ENCODE measurements around the gene ITGA6.

The ITGA6 gene

DNA sequence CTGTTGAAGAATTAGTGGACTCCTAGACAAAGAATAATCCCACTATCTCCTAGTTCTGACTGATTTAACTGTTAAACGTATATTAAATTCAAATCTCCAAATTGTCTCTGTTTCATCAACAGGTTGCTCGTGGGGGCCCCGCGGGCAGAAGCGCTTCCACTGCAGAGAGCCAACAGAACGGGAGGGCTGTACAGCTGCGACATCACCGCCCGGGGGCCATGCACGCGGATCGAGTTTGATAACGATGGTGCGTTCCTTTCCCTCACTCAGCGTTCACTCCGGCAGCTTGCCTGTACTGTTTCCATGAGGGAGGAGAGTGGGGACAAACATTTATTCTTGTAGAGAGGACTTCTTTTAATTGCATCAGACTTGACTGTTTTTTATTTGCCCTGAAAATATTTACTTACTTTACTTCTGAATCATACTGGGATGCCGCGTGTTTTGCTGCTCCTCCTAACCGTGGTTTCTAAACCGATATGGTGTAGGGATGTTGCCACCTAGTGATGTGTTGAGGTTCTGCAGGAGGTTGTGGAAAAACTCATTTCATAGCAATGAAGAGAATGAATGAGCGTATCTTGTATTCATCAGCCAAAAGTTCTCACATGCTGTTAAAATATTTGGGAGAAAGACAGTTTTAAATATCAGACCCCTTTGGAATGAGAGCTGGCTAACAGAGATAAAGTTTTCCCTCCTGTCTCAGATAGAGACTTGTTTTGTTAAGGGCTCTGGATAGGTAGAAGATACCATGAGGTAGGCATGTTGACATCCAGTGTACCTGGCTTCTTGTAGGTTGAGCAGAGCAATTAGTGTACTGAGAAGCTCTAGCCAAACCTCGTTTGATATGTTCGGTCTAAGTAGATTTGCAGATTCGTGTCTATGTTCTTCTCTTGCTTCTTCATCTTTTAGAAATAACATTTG lies 38.3 kb downstream of the ITGA6 start:
- DNase-seq (ENCODE audit: low read depth), result peak; percentile 94

DNA sequence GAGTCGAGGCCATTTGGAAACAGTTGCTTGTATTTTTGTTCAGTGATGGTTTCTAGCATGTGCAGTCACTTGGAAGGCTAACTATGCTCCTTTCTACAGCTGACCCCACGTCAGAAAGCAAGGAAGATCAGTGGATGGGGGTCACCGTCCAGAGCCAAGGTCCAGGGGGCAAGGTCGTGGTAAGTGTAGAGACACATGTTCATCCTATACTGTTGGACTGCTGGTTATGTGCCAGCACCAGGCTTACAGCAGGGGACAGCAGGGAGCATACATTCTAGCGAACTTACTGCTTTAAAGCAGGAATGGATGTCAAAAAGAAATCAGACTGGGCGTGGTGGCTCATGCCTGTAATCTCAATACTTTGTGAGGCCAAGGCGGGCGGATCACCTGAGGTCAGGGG lies 40.0 kb downstream of the ITGA6 start:
- DNase-seq (ENCODE audit: low read depth), result no peak

DNA sequence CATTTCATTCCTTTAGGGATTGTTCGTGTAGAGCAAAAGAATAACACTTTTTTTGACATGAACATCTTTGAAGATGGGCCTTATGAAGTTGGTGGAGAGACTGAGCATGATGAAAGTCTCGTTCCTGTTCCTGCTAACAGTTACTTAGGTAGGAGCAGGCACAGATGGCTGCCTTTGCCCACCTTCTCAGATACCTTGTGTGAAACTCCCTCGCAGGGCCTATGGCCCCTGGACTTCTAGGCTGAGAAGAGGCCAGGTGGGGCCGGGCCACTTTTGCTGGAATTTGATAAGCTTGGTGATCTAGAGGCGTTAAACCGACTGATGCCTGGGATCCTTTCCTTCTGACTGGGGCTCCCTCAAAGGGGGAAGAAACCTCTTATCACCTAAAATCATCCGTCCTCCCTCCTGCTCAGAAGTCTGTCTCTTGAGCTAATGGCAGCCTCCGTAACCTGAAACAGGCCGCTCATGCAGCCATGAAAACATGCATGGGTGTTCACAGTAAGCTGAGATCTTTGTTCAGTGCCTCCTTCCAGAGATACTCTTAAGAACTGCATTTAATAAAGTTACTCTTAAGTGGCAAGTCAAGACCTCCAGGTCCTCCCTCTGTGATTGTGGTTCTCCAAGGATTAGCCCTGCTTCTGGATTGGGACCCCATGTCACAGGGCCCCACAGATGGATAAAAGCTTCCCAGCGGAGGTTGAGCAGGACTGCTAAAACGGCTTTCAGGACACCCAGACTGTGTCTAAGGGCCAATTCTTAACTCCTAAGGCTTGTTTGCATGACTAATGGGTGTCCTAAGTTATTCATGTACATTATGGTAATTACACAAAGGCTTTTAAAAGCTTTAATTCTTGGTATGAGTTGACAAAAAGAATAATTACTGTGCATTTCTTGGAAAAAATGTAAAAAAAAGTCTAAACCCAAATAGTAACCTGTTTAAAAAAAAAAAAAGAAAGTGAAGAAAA lies 43.9 kb downstream of the ITGA6 start:
- DNase-seq (ENCODE audit: low read depth), result no peak

DNA sequence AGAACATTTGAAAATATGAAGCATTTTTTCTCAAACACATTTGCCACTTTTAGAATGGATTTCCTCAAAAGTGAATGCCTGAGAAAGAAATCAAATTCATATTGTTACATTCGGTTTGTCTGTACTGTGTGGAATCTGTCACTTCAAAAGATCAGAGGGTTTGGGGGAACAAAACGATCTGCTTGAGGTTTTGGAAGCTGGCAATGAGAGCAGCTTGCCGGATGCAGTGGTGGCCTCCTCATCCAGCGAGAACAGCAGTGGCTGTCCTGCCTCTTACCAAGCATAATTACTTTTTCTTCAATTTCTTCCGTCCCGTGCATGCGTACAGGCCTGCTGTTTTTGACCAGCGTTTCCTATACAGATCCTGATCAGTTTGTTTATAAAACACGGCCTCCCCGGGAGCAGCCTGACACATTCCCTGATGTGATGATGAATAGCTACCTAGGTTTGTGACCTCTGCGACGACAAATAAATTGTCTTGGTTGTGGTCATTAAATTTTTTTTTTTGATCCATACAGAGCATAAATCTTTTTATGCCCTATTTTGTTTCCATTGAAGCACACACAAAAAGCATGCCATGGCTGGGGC lies 45.2 kb downstream of the ITGA6 start:
- no peak for DNase-seq (ENCODE audit: low read depth)

GRCh38 chr2:172473167-172473566 lies 45.8 kb downstream of the ITGA6 start:
- DNase-seq (ENCODE audit: low read depth), result no peak

- DNase-seq (ENCODE audit: low read depth), result no peak
These were observed 51.0 kb downstream of the ITGA6 start for GRCh38 chr2:172478353-172478752.

- peak; percentile 75 for DNase-seq (ENCODE audit: low read depth)
These were observed 53.2 kb downstream of the ITGA6 start for GRCh38 chr2:172480301-172481218.

DNA sequence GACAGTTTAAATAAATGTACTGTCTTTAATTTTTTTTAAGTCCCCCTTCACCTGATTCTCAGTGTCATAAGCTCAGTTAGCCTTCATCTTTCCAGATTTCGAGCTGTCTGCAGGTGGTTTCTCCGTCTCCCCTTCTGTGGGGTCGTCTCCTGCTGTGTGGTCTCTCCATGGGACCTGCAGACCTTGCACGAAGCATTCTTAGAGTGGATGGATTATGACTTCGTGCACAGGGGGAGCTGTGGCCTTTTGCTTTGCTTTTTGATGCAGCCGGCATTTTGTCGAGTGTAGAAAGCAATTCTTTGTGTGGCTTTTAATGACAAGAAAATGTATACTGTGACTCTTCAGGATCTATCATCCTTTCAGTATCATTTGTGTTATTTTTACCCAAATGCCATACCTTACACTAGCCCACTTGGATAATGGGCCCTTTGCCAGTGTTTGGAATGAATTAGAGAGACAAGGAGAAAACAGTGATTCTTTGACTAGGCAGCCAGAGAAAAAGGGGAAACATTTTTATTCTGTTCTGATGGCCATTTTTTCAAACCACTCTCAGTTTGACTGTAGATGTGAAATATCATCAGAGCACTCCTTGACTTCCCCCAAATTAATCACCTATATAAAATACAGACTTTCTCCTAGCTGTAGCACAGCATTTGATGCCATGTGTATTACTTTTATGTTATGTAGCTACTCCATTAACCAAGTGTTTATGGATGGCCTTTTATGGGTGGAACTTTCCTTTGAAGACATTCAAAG lies 54.3 kb downstream of the ITGA6 start:
- no peak for DNase-seq (ENCODE audit: low read depth)

GRCh38 chr2:172484253-172484652 lies 56.9 kb downstream of the ITGA6 start:
- DNase-seq (ENCODE audit: low read depth), result peak; percentile 49

DNA sequence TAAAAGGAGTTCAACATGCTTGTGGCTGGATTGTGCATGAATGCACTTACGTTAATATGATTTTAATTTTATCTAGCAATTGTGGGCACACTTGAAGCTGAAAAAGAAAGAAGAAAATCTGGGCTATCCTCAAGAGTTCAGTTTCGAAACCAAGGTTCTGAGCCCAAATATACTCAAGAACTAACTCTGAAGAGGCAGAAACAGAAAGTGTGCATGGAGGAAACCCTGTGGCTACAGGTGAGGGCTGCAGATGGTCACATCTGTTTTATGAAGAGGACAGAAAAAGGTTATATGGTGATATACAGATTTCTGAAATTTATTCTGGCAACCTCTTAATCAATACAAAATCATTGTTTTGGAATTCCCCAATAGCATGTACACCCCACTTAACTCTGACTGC lies 57.3 kb downstream of the ITGA6 start:
- DNase-seq (ENCODE audit: low read depth), result no peak

DNA sequence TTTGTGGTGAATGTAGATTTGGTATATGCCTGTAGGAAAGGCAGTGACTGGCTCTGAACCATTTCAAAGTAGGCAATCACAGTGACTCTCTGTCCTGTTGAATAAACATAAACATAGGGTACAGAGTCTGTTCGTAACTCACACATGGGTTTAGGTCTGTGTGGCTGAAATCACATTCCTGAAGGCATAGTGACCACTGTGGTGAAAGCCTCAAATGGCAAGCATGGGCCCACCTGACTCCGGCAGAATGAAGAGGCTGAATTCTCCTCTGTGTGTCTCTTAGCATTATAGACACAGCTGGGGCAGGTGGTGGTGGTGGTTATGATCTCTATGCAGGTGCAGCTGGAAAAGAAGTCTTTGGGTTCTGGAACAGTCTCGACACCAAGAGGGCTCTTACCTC lies 61.2 kb downstream of the ITGA6 start:
- DNase-seq (ENCODE audit: low read depth), result no peak

- DNase-seq (ENCODE audit: low read depth), result no peak
These were observed 62.3 kb downstream of the ITGA6 start for GRCh38 chr2:172489681-172490080.

GRCh38 chr2:172496160-172496608 lies 68.8 kb downstream of the ITGA6 start:
- DNase-seq (ENCODE audit: low read depth), result no peak

GRCh38 chr2:172507199-172507598 lies 79.8 kb downstream of the ITGA6 start:
- no peak for DNase-seq (ENCODE audit: low read depth)

GRCh38 chr2:172510088-172510487 lies 82.7 kb downstream of the ITGA6 start:
- DNase-seq (ENCODE audit: low read depth), result no peak

GRCh38 chr2:172510548-172510947 lies 83.2 kb downstream of the ITGA6 start:
- DNase-seq (ENCODE audit: low read depth), result no peak

- no peak for DNase-seq (ENCODE audit: low read depth)
These were observed 85.6 kb downstream of the ITGA6 start for GRCh38 chr2:172512810-172513523.

GRCh38 chr2:172513524-172513900 lies 86.1 kb downstream of the ITGA6 start:
- no peak for DNase-seq (ENCODE audit: low read depth)

- DNase-seq (ENCODE audit: low read depth), result no peak
These were observed 86.7 kb downstream of the ITGA6 start for GRCh38 chr2:172513935-172514586.

Measured in ELR (cell line).